Measurements from ENCODE around the gene KLF15.

GRCh38 chr3:126402178-126402577, 45.0 kb upstream of the KLF15 start:
- TF ChIP-seq CTCF (IDR thresholded peaks at IDR 0.05) (no peak), EP300 (IDR thresholded peaks at IDR 0.05) (no peak), POLR2A (IDR thresholded peaks at IDR 0.05) (no peak)
